GM04503 (cell line): ENCODE results near the gene ZDHHC1.

Experiments
- DNase-seq: peaks from one replicate; pipeline ENCODE4 v3.0.0-alpha.2; 2012; ENCODE audit warnings: low read depth

ZDHHC1 gene, protein sequence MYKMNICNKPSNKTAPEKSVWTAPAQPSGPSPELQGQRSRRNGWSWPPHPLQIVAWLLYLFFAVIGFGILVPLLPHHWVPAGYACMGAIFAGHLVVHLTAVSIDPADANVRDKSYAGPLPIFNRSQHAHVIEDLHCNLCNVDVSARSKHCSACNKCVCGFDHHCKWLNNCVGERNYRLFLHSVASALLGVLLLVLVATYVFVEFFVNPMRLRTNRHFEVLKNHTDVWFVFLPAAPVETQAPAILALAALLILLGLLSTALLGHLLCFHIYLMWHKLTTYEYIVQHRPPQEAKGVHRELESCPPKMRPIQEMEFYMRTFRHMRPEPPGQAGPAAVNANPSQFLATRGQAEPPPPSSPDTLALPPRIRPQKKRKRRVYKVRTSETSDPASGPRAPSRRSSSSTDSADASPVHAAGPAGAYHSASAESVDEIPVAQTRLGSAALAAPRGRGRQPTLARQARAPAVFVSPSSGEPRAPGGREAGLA

DNA sequence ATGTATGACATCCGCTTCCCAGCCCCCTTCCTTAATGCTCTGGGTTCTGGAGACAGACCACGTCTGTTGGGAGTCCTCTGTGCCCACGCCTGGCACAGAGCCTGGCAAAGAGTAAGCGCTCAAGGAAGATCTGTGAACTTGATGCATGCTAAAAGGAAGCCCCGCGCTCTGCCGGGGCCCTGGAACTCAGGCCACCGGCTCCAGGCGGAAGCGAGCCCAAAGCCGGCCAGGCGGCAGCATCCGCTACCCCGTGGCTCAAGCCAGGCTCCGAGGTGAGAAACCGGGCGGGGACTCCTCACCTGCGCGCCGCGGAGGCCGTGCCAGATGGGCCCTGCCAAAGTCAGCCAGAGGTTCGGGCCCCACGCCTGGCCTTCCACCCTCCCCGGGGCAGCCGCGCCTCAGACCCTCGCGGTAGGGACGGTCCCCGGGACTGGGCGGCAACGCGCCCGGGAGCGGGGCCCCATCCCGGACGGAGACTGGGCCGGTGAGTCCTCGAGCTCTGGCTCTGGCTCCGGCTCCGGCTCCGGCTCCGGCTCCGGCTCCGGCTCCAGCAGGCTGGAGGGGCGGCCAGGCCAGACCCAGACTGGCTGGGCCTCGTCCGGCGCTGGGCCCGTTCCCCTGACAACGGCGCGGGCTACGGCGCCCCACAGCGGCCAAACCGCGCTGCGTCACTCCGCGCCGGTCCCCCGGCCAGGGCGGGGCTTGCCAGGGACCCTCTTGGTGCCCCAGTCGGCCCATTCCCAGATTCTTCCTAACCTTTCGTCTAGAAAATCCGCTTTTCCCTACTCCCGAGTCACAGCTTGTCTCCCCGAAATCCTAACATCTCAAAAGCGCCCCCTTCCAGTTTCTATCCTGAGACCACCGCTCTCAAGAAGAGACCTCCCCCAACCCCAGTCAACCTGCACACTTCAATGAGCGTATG is at the start of gene ZDHHC1:
Gene ZDHHC1, minus strand, starts transcription at position 606 of the 922 bp plus-strand sequence. CDS start 8,702 bp downstream, outside the sequence.
- DNase-seq: no peak

DNA sequence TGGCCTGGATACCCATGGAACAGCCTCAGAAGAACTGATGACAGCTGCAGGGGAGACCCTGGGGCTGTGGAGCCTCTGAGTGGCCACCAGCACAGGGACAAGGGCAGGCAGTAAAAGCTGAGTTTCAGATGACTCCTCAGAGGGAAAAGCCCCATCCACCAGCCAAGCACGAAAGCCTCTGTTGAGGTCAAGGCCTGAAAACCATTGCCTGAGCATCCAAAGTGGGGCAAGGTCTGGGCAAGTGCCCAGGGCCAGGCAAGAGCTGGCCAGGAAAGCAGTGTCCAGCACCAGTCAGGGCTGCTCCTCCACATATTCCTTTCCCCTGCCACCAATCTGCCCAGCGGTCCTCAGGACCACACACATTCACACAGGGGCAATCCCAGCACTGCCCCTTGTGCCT is 48.3 kb upstream of the ZDHHC1 start:
- DNase-seq: no peak

DNA sequence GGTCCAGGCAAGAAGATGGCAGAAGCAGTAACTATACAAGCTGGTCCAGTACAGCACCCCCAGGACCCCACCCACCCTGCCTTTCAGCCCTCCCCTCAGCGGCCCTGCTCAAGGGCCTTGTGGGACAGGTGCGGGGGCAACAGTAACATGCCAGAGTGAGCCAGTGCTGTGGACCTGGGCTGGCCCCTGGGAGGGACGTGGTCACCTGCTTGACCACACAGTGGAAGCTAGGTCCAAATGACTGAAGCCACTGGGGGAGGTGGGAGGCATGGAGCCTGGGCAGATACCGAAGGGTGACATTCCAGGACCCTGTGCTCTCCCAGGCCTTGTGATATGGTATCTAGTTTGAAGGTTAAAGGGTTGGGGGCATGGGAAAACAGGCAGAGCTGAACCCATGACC is 47.4 kb upstream of the ZDHHC1 start:
- no peak for DNase-seq

DNA sequence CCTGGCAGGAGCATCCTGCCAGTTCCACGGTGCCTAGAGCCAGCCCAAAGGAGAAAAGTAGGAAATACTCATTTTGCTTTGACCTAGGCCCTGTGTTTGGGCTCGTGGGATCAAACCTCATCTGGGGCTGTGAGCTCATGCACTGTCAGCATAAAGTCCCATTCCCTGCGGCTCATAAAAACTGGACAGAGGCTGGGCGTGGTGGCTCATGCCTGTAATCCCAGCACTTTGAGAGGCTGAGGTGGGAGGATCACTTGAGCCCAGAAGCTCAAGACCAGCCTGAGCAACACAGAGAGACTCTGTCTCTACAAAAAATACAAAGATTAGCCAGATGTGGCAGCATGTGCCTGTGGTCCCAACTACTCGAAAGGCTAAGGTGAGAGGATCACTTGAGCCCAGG is 46.8 kb upstream of the ZDHHC1 start:
- DNase-seq: no peak

DNA sequence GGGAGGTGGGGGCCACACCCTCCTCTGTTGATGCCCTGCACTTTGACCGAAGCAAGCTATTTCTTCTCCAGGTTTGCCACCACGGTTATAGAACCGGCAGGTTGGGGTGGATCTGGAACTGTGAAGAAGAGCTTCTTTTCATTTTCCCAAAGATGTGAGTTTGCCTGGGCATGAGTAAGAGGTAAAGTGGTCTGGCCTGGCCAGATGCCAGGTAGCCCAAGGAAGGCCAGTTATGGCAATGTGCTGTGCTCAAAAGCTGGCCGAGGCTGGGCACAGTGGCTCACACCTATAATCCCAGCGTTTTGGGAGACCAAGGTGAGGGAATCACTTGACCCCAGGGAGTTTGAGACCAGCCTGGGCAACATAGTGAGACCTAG is 46.0 kb upstream of the ZDHHC1 start:
- DNase-seq: no peak

DNA sequence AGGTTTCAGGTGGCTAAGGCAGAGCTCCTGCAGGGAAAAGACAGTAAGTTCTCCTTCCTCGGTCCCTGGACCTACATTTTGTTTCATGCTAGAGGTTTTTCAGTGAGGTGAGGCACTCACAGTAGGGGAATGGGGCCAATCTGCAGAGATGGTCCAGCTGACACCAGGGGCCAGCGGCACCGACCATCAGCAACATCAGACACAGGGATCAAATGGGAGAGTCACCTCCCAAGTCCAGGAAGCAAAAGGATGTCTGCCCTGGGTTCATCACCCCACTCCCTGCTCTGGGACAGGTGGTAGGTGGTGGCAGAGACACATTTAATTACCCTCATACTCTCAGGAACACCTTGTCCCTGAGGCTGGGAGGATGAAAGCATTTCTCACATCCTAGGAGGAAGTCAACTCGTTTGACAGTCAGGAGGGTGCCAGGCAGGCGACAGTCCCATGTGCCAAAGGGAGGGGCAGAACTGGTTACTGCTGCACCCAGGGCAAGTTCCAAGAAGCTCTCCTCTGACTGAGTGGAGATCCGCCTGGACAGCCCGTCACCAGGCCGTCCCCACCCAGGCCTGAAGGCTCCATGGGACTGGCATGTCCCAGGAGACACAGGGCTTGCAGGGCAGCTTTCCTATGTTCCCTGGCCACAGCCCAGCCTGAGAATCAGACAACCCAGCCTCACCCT is 45.5 kb upstream of the ZDHHC1 start:
- no peak for DNase-seq

DNA sequence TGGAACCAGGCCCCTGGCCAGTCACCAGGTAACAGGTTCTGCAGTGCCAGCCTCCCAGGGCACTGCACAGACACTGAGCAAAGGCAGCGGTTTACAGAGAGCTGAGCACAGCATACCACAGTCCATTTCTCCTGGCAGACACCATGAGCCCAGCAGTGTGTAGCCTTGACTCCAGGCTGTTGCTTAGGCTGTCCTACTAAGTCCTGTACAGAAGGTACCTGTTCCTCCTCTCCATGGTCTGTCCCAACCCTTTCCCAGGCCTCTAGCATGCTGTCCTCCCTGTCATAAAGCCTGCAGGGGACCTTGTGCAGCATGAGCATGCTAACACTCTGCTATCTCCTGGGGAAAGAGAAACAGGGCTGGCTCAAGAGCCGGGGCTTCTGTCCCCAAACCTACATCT is 44.7 kb upstream of the ZDHHC1 start:
- DNase-seq: no peak

DNA sequence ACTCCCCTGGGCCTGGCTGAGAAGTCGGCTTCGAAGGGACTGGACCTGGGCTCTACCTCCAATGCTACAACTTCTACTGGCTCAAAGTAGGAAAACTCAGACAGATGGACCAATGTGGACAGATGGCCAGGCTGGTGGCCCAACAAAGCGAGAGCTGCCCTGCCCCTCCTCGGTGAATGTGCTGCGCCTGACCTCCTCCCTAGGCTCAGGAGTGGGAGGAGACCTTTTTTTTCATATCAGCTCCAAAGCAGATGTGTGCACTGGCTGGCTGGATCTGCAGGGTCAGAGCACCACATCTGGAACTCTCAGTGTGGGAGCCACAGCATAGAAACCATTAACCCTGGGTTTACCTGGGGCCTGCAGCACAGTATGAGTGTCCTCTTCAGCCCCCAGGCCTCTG is 43.9 kb upstream of the ZDHHC1 start:
- DNase-seq: no peak

DNA sequence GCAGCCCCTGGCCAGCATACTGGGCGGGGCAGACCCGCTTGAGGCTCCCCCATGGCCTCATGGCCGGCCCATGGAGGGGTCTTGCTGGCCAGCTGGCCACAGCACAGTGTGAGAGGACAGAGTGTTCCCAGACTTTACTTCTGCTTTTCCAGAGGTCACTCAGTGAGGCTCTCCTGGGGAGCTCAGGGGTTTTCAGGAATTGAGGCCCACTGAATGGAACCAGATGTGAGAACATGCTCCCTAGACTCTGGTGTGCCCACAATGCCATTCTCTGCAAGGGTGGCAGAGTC is 43.5 kb upstream of the ZDHHC1 start:
- DNase-seq: no peak

DNA sequence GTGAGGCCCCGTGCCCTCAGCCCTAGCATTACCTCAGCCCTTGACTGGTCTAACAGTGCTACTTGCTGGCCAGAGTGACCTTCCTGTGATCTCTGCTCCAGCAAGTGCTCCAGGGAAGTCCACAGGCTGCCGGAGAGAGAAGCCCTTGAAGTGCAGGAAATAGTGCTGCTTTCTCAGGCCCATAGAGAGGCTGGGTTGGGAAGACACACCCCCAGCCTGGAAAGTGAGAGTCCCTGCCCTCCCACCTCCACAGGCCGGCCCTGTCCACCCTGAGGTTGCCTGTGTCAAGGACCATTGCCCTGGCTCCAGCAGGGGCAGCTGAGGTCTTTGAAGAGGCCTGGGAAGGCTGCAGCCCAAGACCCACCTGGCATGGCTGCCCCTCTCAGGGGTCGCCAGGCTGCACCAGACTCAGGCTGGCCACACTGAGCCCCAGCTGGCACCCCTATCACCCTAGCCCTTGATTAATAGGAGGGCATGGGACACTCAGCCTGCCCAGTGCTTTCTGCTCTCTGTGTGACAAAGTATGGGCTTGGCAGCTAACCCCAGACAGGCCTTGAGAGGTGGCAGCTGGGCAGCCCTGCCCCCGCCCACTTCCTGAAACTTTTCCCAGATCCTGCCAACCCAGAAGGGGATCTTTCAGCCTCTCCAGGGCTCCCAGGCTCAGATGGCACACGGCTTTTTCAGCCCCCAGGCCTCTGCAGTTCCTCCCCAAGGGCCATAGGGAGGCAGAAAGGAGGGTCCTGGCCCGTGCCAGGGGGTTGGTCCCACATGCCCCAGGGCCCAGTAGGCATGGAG is 43.0 kb upstream of the ZDHHC1 start:
- no peak for DNase-seq

DNA sequence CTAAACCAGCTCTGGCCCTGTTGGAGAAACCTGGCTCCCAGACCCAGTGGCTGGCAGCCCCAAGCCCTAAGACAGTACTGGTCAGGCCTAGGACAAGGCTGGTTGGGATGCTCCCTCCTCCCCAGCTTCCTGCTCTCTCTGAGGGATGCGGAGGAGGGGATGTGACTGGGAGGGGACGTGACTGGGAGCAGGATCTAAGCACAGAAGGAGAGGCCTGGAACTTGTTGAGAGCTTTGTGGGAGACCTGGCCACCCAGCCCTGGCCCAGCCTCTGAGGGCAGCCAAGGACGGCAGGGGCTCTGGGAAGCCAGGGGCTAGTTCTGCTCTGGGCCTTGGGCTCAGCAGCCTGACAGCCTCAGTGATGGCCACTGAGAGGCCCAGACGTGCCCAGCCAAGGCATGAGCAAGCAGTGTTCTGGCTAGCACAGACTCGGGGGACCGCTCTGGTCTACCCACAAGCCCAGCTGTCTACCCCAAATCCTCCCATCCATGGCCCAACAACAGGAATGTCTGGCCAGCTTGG is 41.9 kb upstream of the ZDHHC1 start:
- DNase-seq: no peak

DNA sequence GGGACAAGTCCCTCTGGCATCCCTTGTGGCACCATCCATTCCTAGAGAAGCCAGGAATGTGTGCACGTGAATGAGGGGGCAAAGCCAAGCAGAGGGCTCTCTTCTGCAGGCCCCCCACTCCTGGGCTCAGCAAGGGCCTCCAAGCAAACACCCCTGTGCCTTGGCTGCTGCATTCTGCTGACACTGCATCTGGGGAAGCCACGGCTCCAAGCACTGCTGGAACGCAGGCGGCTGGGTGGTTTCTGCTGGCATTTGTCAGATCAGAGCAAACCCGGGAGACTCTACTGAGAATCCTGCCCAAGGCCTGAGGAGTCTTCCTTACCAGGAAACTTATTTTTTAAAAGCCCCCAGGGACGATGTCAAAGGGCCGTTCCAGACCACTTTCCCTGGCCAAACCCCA is 41.3 kb upstream of the ZDHHC1 start:
- no peak for DNase-seq

DNA sequence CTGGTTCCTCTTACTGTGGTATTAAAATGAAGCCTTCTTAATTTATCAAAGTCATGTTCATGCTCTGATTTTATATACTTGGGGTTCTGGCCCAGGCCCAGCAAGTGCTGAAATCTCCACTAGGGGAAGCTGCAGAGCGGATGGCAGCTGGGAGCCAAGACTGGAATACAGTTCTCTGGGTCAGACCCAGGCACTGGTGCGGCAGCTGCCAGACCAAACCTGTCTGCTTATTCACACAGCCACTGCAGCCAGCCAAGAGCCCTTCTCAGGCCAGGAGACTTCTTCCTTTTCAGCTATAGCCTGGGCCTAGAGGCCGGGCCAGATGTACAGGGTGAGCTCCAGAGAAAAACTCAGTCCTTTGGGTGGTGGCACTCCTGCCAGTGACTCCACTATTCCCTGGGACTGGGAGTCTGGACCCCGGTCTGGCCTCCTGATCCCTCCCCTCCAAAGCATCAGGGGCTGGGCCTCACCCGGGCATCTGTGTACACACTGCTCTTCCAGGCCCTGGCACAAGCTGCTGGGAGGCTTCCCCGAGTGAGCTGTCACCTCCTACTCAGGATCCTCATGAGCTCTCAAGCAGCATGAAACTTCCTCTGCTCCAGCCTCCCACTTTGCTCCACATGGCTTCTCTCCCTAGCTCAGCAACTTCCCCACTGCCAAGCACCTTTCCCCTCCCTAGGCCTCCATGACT is 40.3 kb upstream of the ZDHHC1 start:
- DNase-seq: no peak

DNA sequence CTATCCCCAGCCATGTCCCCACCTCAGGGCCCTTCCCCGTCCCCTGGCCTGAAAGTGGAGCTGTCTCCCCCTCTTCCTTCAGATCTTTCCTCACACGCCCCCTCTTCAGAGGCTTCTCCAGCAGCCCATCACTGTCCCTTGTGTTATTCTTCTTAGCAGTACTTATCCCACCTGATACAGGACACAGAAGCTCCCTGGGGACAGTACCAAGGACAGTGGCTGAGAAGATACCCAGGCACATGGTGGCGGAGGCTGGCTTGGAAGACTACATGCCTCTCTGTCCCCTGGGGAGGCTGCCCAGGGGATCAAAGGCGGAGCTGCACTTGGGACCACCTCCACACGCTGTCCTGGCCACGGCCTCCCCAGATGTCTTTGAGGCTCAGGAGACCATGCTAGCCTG is 38.6 kb upstream of the ZDHHC1 start:
- DNase-seq: no peak

DNA sequence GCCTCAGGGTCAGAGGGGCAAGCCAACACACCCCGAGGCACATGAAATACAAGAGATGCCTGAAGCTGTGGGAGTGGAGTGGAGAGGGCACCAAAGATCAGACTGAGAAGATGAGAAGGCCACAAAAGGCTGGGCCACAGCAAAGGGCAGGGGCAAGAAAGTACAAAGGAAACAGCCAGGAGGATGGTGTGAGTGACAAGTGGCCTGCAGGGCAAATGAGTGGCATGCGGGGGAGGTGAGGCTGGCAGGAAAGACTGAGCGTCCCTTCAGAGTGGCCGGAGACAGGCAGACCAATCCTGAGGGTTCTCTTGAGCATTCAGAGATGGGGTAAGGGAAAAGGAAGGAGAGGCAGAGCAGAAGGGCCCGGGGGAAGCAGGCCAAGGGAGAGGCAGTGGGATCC is 37.8 kb upstream of the ZDHHC1 start:
- no peak for DNase-seq

DNA sequence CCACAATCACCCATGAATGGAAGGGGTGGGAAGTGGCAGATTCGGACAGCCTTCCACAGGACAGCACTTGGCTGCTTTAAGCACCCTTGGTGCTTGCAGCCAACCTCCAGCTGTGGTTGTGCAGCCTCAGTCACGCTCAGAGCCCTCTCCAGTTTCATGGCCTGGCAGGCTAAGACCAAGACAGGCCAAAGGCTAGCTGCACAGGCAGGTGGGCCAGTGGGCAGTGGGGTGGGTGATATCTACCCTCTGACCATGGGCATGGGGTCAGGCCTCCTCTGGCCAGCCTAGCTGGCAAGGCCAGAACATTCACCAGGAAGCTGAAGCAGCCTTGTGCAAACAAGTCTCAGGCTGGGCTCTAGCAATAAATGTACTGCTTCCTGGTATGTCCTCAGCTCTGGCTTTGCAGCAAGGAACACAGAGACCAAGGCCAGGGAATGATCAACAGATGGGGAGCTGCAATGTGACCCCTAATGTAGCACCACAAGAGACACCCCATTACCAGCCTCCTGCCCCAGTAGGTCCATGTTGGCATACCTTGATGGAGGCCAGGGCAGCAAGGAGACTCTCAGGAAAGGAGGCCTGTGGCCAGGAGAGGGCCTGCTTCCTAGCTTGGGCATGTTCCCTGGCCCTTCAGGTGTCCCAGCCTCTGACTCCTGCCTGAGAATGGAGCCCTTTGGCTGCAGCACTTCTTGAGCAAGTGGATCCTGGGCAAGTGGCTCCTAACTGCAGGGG is 35.6 kb upstream of the ZDHHC1 start:
- no peak for DNase-seq

DNA sequence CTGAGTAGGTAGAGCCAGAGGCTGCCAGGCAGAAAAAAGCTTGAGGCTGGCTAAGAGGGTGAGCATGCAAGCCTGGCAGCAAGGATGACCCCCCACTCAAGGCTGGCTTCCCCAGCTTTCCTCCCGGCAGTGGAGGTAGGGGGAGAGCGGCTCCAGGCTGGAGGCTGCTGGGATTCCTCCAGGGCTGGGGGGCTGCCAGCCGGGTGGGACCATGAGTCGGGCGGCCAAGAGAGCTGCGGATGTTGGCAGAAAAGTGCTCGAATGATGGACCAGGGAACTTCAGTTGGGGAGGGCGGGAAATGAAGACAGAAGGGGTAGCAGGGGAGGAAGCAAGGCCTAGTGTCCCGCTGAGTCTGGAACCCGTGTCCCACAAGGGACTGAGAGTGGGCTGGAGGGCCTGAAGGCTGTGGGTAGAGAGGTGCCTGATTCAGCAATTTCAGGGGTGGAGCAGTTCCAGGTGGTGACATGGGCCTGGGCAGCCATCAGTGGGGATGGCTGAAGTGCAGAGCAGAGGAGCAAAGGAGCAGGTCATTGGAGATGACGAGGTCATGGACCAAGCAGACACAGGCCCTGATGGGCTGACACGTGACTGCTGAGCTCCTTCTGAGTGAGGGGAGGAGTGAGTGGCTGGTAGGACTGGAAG is 34.9 kb upstream of the ZDHHC1 start:
- DNase-seq: no peak

DNA sequence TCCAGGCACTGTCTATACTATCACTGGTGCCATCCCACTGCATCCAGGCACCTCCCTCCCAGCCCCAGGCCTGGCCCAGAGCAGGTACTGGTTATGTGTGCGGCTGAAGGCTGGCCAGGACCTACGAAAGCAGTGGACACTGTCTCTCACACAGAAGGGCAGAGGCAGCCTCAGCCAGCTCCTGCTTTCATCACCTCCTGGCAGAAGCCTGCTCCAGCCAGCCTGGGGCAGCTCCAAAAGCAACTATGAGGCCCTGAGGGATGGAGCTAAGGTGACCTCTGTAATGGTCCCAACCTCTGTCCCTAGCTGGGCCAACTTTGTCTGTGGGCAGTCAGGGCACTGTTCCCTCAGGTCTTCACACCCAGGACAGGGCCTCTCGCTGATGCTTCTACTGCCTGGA is 33.5 kb upstream of the ZDHHC1 start:
- DNase-seq: no peak

DNA sequence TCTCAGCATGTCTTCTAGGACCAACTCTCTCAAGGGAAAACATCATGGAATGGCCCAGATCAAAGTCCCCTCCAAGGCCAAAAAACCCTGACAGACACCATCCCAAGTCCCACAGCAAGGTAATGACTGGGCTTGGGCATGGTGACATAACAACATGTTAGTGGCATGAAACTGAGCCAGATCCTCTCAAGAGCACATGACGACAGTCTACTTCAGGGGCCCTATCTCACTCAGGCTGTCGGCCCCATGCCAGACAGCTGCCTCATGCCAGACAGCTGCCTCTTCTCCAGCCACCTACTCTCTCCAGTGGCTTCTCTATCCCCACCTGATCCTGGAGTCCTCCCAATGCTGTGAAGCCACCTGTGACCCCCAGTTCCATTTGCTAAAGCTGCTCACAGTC is 33.1 kb upstream of the ZDHHC1 start:
- no peak for DNase-seq

DNA sequence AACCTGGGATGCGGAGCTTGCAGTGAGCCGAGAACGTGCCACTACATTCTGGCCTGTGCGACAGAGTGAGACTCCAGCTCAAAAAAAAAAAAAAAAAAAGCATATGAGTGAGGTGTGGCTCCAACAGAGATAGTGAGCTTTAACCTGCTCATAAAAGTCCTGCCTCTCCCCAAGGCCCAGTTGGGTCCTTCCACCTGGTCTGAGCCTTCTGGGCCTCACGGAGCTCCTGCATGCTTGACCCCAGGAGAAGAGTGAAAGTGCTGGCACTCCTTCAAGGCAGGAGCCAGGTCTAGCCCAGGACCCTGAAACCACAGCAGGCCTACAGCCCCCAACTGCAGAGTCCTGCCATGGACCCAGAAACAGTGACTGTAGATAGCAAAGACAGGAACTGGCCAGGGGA is 32.3 kb upstream of the ZDHHC1 start:
- no peak for DNase-seq
